IMR-90 (cell line): Measurements from ENCODE around the gene ZCCHC7. TPM values are rescaled to one million over a fixed set of nuclear protein-coding genes. Genes with fewer than 3 reads are reported as not detected.

Source experiments
- ATAC-seq: fragments of 200-7000 bp; cut with Tn5 transposase; 2 replicates; pipeline ENCODE4 v1.9.1; 2020; ENCODE audit warnings: low read depth, mild to moderate bottlenecking, moderate library complexity
- BruUV-seq: library from RNA; stranded (reverse); fragments of 400-500 nt; replicated peaks from 2 replicates; lab custom pipeline; 2021; lab: Mats Ljungman, UMichigan
- CTCF ChIA-PET: fragments of 300-600 bp; formaldehyde crosslinking; extraction: SDS; loops from one replicate; lab custom pipeline; 2021; ENCODE audit warnings: antibody characterized with exemption; lab: Yijun Ruan, JAX
- POLR2A ChIA-PET: fragments of 300-600 bp; sonication (Branson Sonifier 250); formaldehyde crosslinking; loops from one replicate; lab custom pipeline; 2022; ENCODE audit warnings: antibody characterized with exemption; ENCODE audit not compliant: unreplicated experiment; lab: Charles Lee
- DNase-seq: peaks from one replicate; pipeline ENCODE4 v3.0.0; 2013
- H2AFZ ChIP-seq: replicated peaks from 2 replicates; pipeline ENCODE3; 2013; ENCODE audit warnings: low read length, mild to moderate bottlenecking; ENCODE audit not compliant: poor library complexity
- H2AK5ac ChIP-seq: 2 replicates; pipeline ENCODE4 v1.6.1; 2013; ENCODE audit warnings: low read depth, low read length, inconsistent platforms
- H2AK9ac ChIP-seq: replicated peaks from 2 replicates; pipeline ENCODE3; 2013; ENCODE audit warnings: mild to moderate bottlenecking, low read depth, low read length, moderate library complexity; ENCODE audit not compliant: poor library complexity
- H2BK120ac ChIP-seq: 2 replicates; pipeline ENCODE4 v1.6.1; 2013; ENCODE audit warnings: low read depth, low read length, inconsistent platforms
- H2BK15ac ChIP-seq: 3 replicates; pipeline ENCODE4 v1.6.1; 2013; ENCODE audit warnings: low read depth, low read length, inconsistent platforms
- H2BK20ac ChIP-seq: 2 replicates; pipeline ENCODE4 v1.6.1; 2013; ENCODE audit warnings: low read depth, mild to moderate bottlenecking, inconsistent platforms, low read length, moderate library complexity
- H2BK5ac ChIP-seq: 2 replicates; pipeline ENCODE4 v1.6.1; 2013; ENCODE audit warnings: mild to moderate bottlenecking, low read depth, low read length, inconsistent platforms; ENCODE audit not compliant: poor library complexity, severe bottlenecking
- H3K14ac ChIP-seq: replicated peaks from 2 replicates; pipeline ENCODE4 v1.6.1; 2013; ENCODE audit warnings: low read depth, low read length, inconsistent platforms
- H3K18ac ChIP-seq: 2 replicates; pipeline ENCODE4 v1.6.1; 2013; ENCODE audit warnings: low read depth, low read length, control low read depth
- H3K23ac ChIP-seq: 2 replicates; pipeline ENCODE4 v1.6.1; 2013; ENCODE audit warnings: low read depth, low read length, inconsistent platforms
- H3K27ac ChIP-seq: 2 replicates; pipeline ENCODE4 v1.5.1; 2013; ENCODE audit warnings: mild to moderate bottlenecking, control low read depth, low read length; ENCODE audit not compliant: insufficient read depth
- H3K27me3 ChIP-seq: 2 replicates; pipeline ENCODE4 v1.6.1; 2013; ENCODE audit warnings: low read length; ENCODE audit not compliant: control insufficient read depth, insufficient read depth
- H3K36me3 ChIP-seq: 2 replicates; pipeline ENCODE4 v1.6.1; 2013; ENCODE audit warnings: low read length, mixed read lengths; ENCODE audit not compliant: control insufficient read depth, insufficient read depth
- H3K4ac ChIP-seq: 2 replicates; pipeline ENCODE4 v1.6.1; 2013; ENCODE audit warnings: low read depth, low read length, inconsistent platforms
- H3K4me1 ChIP-seq: 2 replicates; pipeline ENCODE4 v1.6.1; 2013; ENCODE audit warnings: low read length, mixed read lengths; ENCODE audit not compliant: control insufficient read depth, insufficient read depth
- H3K4me2 ChIP-seq: 2 replicates; pipeline ENCODE4 v1.6.1; 2013; ENCODE audit warnings: low read depth, mild to moderate bottlenecking, control low read depth, low read length, moderate library complexity
- H3K4me3 ChIP-seq: 2 replicates; pipeline ENCODE4 v1.5.1; 2013; ENCODE audit warnings: low read depth, mild to moderate bottlenecking, control low read depth, low read length, moderate library complexity; ENCODE audit not compliant: insufficient read depth
- H3K56ac ChIP-seq: 2 replicates; pipeline ENCODE4 v1.6.1; 2013; ENCODE audit warnings: low read length, inconsistent platforms; ENCODE audit not compliant: insufficient read depth; ENCODE audit errors: extremely low read depth
- H3K79me1 ChIP-seq, 2 experiments: 2 replicates each; pipeline ENCODE4 v1.6.1; 2013; ENCODE audit warnings: low read length in 2 of 2, inconsistent platforms in 1 of 2, low read depth in 1 of 2
- H3K9ac ChIP-seq: 2 replicates; pipeline ENCODE4 v1.6.1; 2013; ENCODE audit warnings: low read depth, low read length, control low read depth
- H3K9me1 ChIP-seq: 2 replicates; pipeline ENCODE4 v1.6.1; 2013; ENCODE audit warnings: low read length, inconsistent platforms; ENCODE audit not compliant: insufficient read depth
- H3K9me3 ChIP-seq: 2 replicates; pipeline ENCODE4 v1.6.1; 2013; ENCODE audit warnings: low read length; ENCODE audit not compliant: control insufficient read depth, insufficient read depth
- H4K20me1 ChIP-seq: 2 replicates; pipeline ENCODE4 v1.6.1; 2013; ENCODE audit warnings: low read length, inconsistent platforms; ENCODE audit not compliant: insufficient read depth
- H4K5ac ChIP-seq: 2 replicates; pipeline ENCODE4 v1.6.1; 2013; ENCODE audit warnings: mild to moderate bottlenecking, low read depth, low read length, control low read depth
- H4K8ac ChIP-seq, 2 experiments: 2 replicates each; pipeline ENCODE4 v1.6.1; 2013; ENCODE audit warnings: low read depth in 2 of 2, low read length in 2 of 2, control low read depth in 1 of 2, inconsistent platforms in 1 of 2
- H4K91ac ChIP-seq: 2 replicates; pipeline ENCODE4 v1.6.1; 2013; ENCODE audit warnings: low read depth, low read length, inconsistent platforms; ENCODE audit not compliant: insufficient read depth
- BHLHE40 ChIP-seq: fragments of 150-350 bp; IDR thresholded peaks from 2 replicates; pipeline ENCODE4 v1.6.1; 2016; ENCODE audit warnings: mild to moderate bottlenecking, low read depth, low read length
- CEBPB ChIP-seq: IDR thresholded peaks from 2 replicates; pipeline ENCODE4 v1.6.1; 2012; ENCODE audit warnings: low read depth, low read length, improper control_type of control experiment
- CTCF ChIP-seq: conservative IDR thresholded peaks from 2 replicates; pipeline ENCODE4 v1.5.1; 2012; ENCODE audit warnings: mild to moderate bottlenecking, low read depth, low read length, improper control_type of control experiment
- ELK1 ChIP-seq: fragments of 150-350 bp; IDR thresholded peaks from 2 replicates; pipeline ENCODE4 v1.6.1; 2016; ENCODE audit warnings: low read depth, mild to moderate bottlenecking, low read length, moderate library complexity, borderline replicate concordance
- FOS ChIP-seq: fragments of 150-350 bp; IDR thresholded peaks from 2 replicates; pipeline ENCODE4 v1.6.1; 2016; ENCODE audit warnings: low read depth, low read length
- MAZ ChIP-seq: IDR thresholded peaks from 2 replicates; pipeline ENCODE4 v1.6.1; 2012; ENCODE audit warnings: low read depth, mild to moderate bottlenecking, low read length, improper control_type of control experiment, moderate library complexity, borderline replicate concordance
- MXI1 ChIP-seq: IDR thresholded peaks from 2 replicates; pipeline ENCODE4 v1.6.1; 2012; ENCODE audit warnings: low read depth, mild to moderate bottlenecking, low read length, moderate library complexity, borderline replicate concordance
- NFE2L2 ChIP-seq: fragments of 150-350 bp; IDR thresholded peaks from 2 replicates; pipeline ENCODE4 v1.6.1; 2016; ENCODE audit warnings: low read depth, mild to moderate bottlenecking, low read length
- POLR2A ChIP-seq: IDR thresholded peaks from 2 replicates; pipeline ENCODE4 v1.6.1; 2012; ENCODE audit warnings: mild to moderate bottlenecking, low read depth, low read length
- RAD21 ChIP-seq: IDR thresholded peaks from 2 replicates; pipeline ENCODE4 v1.6.1; 2012; ENCODE audit warnings: low read length, improper control_type of control experiment
- RCOR1 ChIP-seq: IDR thresholded peaks from 2 replicates; pipeline ENCODE4 v1.6.1; 2012; ENCODE audit warnings: mild to moderate bottlenecking, low read length, improper control_type of control experiment; ENCODE audit not compliant: insufficient replicate concordance
- WGBS, 2 experiments: methylation state at CpG; one replicate each; pipeline versions ENCODE4 v1.1.5 to v1.1.7; 2013; ENCODE audit warnings: missing lambda C conversion rate in 2 of 2; ENCODE audit not compliant: insufficient read length in 1 of 2; ENCODE audit errors: extremely low coverage in 2 of 2; 5-methylcytosine and 5-hydroxymethylcytosine counted together
- dilution Hi-C: fragments of 300-500 bp; cut with HindIII; formaldehyde crosslinking; loops from one replicate; pipeline ENCODE4 v1.14.3; 2018; ENCODE audit warnings: low sequenced_read_pairs; ENCODE audit not compliant: unreplicated experiment
- in situ Hi-C: fragments of 300-500 bp; cut with MboI; formaldehyde crosslinking; loops from 3 replicates; pipeline ENCODE4 v1.14.3; 2019; ENCODE audit warnings: low sequenced_read_pairs, inconsistent platforms, mixed read lengths
- intact Hi-C: fragments of 100-400 bp; cut with micrococcal nuclease; formaldehyde crosslinking; loops from 2 replicates; pipeline ENCODE4 v1.10.0; 2022
- polyA plus RNA-seq, 3 experiments: library from polyadenylated mRNA; depleted of rRNA; stranded (reverse); fragments of >200 nt; gene quantifications; 2 replicates each; pipeline ENCODE4 v1.2.3, GENCODE V29; 2012; ENCODE audit warnings: low replicate concordance in 1 of 3
- total RNA-seq: library from RNA; depleted of rRNA; stranded (reverse); fragments of >200 nt; gene quantifications from 2 replicates; pipeline ENCODE4 v1.2.3, GENCODE V29; 2012
- TF ChIP-seq, protein P1 (sequence below): fragments of 150-350 bp; IDR thresholded peaks from 2 replicates; pipeline ENCODE4 v1.6.1; 2017; ENCODE audit warnings: mild to moderate bottlenecking, antibody characterized with exemption, low read length, low read depth

ZCCHC7 gene
- total and polyA plus RNA-seq, 2 of the 4 experiments (the other 2 are of a cell fraction), result 13.6 to 28.7 TPM

GRCh38 chr9:37333288-37333687, 212.9 kb downstream of the ZCCHC7 start:
- dilution Hi-C loops, result no loop called here
- in situ Hi-C loops, result loop anchor here (10.0 kb wide), 1 partner anchor 338 kb away; no protein-coding TSS in a partner anchor
- Histone ChIP-seq H3K27ac (no peak overlapping the region), H3K27me3 (no peaks in the 10 kb centered on the region), H3K14ac (no peak overlapping the region), H4K20me1 (no peaks in the 10 kb centered on the region), H3K4me2 (no peak overlapping the region), H4K5ac (no peak overlapping the region), H3K36me3 (no peaks in the 10 kb centered on the region), H4K8ac (no peak overlapping the region), H2AK9ac (no peak overlapping the region), H3K18ac (no peak overlapping the region), H3K9ac (no peak overlapping the region), H3K4me3 (no peak overlapping the region), H3K23ac (no peak overlapping the region), H2BK120ac (no peak overlapping the region), H3K9me1 (no peaks in the 10 kb centered on the region), H2BK15ac (no peak overlapping the region), H3K79me1 (no peaks in the 10 kb centered on the region), H2BK5ac (no peak overlapping the region), H2BK20ac (no peak overlapping the region), H2AFZ (no peak overlapping the region), H4K91ac (no peak overlapping the region), H3K4ac (no peak overlapping the region), H3K9me3 (no peaks in the 10 kb centered on the region), H3K56ac (no peak overlapping the region), H2AK5ac (no peak overlapping the region), H3K4me1 (no peaks in the 10 kb centered on the region)
- no TSS peak for BruUV-seq
- ChIA-PET POLR2A (no interaction called here), CTCF (no interaction called here)
- no peak for TF ChIP-seq POLR2A
- no peak for TF ChIP-seq RCOR1
- no peak for TF ChIP-seq FOS
- no peak for TF ChIP-seq ELK1
- no peak for TF ChIP-seq MAZ
- TF ChIP-seq CEBPB, result no peak
- TF ChIP-seq, protein P1, sequence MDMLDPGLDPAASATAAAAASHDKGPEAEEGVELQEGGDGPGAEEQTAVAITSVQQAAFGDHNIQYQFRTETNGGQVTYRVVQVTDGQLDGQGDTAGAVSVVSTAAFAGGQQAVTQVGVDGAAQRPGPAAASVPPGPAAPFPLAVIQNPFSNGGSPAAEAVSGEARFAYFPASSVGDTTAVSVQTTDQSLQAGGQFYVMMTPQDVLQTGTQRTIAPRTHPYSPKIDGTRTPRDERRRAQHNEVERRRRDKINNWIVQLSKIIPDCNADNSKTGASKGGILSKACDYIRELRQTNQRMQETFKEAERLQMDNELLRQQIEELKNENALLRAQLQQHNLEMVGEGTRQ, result no peak
- TF ChIP-seq BHLHE40, result no peak
- TF ChIP-seq RAD21, result no peak
- no peak for TF ChIP-seq MXI1
- TF ChIP-seq NFE2L2, result no peak
- TF ChIP-seq CTCF, result no peak
- DNase-seq (no peak), ATAC-seq (no peak)
- intact Hi-C loops, result loop anchor here (5.0 kb wide), 1 partner anchor 461 kb away; no protein-coding TSS in a partner anchor
- no CpG with 5 or more reads among the region's 2 CpGs for WGBS, 2 experiments
